ENCODE data around the gene SYNGR2. TPM values are rescaled to one million over a fixed set of nuclear protein-coding genes. Genes with fewer than 3 reads are reported as not detected.

Gene SYNGR2
- total and polyA plus RNA-seq, 2 donors (not counting 1 experiment from before 2014, with no cell fraction given) = 390 to 442 TPM

GRCh38 chr17:78137392-78138203 is 30.8 kb upstream of the SYNGR2 start:
- ATAC-seq (ENCODE audit: low read depth) (peak; percentile 4), DNase-seq (peak; percentile 72)
- ChIA-PET POLR2A (interaction anchor here (0.5 to 22.6 kb wide), 9 partner anchors 9 to 1696 kb away, joined by 3 to 432 read pairs (median 4); partner anchors contain the start of genes SYNGR2, TK1, TMC6 and TMC8), CTCF (interaction anchor here (0.7 to 14.1 kb wide), 13 partner anchors 10 to 112 kb away, joined by 3 to 357 read pairs (median 17); partner anchors contain the start of genes C17orf99, SYNGR2, TK1 and TMC6)
- H3K27me3 ChIP-seq (replicated peaks in 1 of 4; ENCODE audit: control extremely low read depth in 1 of 4, control insufficient read depth in 3 of 4, insufficient read depth in 4 of 4, low read length in 3 of 4) = no peaks in the 10 kb centered on the region
- no peak overlapping the region for H2AFZ ChIP-seq (ENCODE audit: insufficient read depth, low read depth, low read length, poor library complexity, severe bottlenecking)
- peak overlapping the region; percentile 48 to 62 for H3K27ac ChIP-seq (ENCODE audit: low read length in 2 of 2)
- Mint-ChIP-seq H3K27ac (peak overlapping the region; percentile 87), H3K27me3 (no peaks in the 10 kb centered on the region), H3K4me1 (peaks cover 82% of the 10 kb centered on the region), H3K9me3 (ENCODE audit: insufficient read depth) (no peaks in the 10 kb centered on the region), H3K4me3 (peak overlapping the region; percentile 54)
- peaks cover 43% of the 10 kb centered on the region for H3K79me2 ChIP-seq (ENCODE audit: control insufficient read depth, insufficient read depth, low read length)
- peaks cover 74 to 95% of the 10 kb centered on the region in 2 donors for H3K4me1 ChIP-seq (ENCODE audit: control insufficient read depth in 2 of 2, insufficient read depth in 2 of 2, low read length in 2 of 2)
- H3K9ac ChIP-seq (ENCODE audit: low read length) = peak overlapping the region; percentile 42
- intact Hi-C loops (cut with micrococcal nuclease) = loop anchor here (10.0 kb wide), 1 partner anchor 1697 kb away; the partner anchor contains the start of gene CBX4
- peaks cover 0 to 10% (median 0%) of the 10 kb centered on the region in 3 donors for H3K9me3 ChIP-seq (ENCODE audit: control extremely low read depth in 1 of 3, control insufficient read depth in 2 of 3, insufficient read depth in 1 of 3, low read length in 2 of 3)
- TF ChIP-seq CTCF (IDR thresholded peaks at IDR 0.05) (peak; percentile 47), EZH2 (IDR thresholded peaks at IDR 0.05; ENCODE audit: borderline replicate concordance, insufficient read depth, low read depth, low read length, poor library complexity, severe bottlenecking) (no peak)
- H3K36me3 ChIP-seq (replicated peaks in 1 of 2; ENCODE audit: control extremely low read depth in 1 of 2, control insufficient read depth in 1 of 2, extremely low read depth in 1 of 2, insufficient read depth in 2 of 2, low read length in 1 of 2) = peaks cover 0 to 76% of the 10 kb centered on the region in 2 experiments
- peaks cover 54% of the 10 kb centered on the region for H4K20me1 ChIP-seq (ENCODE audit: control insufficient read depth, insufficient read depth, low read length, poor library complexity, severe bottlenecking)
- H3K4me2 ChIP-seq (replicated peaks; ENCODE audit: low read depth, low read length, poor library complexity, severe bottlenecking) = peak overlapping the region; percentile 57
- 56% methylated on average over 15 of the region's 26 CpGs for WGBS (ENCODE audit: insufficient coverage)
- H3K4me3 ChIP-seq (ENCODE audit: control extremely low read depth in 1 of 5, extremely low read depth in 1 of 5, insufficient read depth in 1 of 5, low read depth in 2 of 5, low read length in 4 of 5) = peak overlapping the region in 1 of 5 experiments; percentile 7

Measured in B cell (primary cell).